Breast epithelium (tissue), 3 donors: ENCODE results near the gene SAP30BP.
A peak's percentile ranks its signal among the peaks of the same experiment; 100 is the strongest.

Experiments used
- POLR2A ChIP-seq: fragments of 450-650 bp; IDR thresholded peaks from one replicate; pipeline ENCODE4 v1.6.1; 2016; ENCODE audit warnings: antibody characterized with exemption, mild to moderate bottlenecking, moderate library complexity
- POLR2AphosphoS5 ChIP-seq, 3 donors: sonication (generic); formaldehyde crosslinking; IDR thresholded peaks; one replicate each; pipeline ENCODE4 v1.6.1; 2017; ENCODE audit warnings: antibody characterized with exemption in 3 of 3
- TF ChIP-seq, protein P1 (sequence below), 3 donors: fragments of 450-650 bp; IDR thresholded peaks; one replicate each; pipeline ENCODE4 v1.5.1; 2016 to 2017; ENCODE audit warnings: antibody characterized with exemption in 3 of 3, mild to moderate bottlenecking in 3 of 3, moderate library complexity in 3 of 3

GRCh38 chr17:75721463-75722011, 54.4 kb downstream of the SAP30BP start:
- TF ChIP-seq, protein P1, sequence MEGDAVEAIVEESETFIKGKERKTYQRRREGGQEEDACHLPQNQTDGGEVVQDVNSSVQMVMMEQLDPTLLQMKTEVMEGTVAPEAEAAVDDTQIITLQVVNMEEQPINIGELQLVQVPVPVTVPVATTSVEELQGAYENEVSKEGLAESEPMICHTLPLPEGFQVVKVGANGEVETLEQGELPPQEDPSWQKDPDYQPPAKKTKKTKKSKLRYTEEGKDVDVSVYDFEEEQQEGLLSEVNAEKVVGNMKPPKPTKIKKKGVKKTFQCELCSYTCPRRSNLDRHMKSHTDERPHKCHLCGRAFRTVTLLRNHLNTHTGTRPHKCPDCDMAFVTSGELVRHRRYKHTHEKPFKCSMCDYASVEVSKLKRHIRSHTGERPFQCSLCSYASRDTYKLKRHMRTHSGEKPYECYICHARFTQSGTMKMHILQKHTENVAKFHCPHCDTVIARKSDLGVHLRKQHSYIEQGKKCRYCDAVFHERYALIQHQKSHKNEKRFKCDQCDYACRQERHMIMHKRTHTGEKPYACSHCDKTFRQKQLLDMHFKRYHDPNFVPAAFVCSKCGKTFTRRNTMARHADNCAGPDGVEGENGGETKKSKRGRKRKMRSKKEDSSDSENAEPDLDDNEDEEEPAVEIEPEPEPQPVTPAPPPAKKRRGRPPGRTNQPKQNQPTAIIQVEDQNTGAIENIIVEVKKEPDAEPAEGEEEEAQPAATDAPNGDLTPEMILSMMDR (IDR thresholded peaks at IDR 0.05) = peak in 1 of 3 donors; percentile 19
- TF ChIP-seq POLR2A = no peak
- no peak for TF ChIP-seq POLR2AphosphoS5 (IDR thresholded peaks at IDR 0.05)
